ENCODE results near the gene PHYKPL.

The PHYKPL gene

DNA sequence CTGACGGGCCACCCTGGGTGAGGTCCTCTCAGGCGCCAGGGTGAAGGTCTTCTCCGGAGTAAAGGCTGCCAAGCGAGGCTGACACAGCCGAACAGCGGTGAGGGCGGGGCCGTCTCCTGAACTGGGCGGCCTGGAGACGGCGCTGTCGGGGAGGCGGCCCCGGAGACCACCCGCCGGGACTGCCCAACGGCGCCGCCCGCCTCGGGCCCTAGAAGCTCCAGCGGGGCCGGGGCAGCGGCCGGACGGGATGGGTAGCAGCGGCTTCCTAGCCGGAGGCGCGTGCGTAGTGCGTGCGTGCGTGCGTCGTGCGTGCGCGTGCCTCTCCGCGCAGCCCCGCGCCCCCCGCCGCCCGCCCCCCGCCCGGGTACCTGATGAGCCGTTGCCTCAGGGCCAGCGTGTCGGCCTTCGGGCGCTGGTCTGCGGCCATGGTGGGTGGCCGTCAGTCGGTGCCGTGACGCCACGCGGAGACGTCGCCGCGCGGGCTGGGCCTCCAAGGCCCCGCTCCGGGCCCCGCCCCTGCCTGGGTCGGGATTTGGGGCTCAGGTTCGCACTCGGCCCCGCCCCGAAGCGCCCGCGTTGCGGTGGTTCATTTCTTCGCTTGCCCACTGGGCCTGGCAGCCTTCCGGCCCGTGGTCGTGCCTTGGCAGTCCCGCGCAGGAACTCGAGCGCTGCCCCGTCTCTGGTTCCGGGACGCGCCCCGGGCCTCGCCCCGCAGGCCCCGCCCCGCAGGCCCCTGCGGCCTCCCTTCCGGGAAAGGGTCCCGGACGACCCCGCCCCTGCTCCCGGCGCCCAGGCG is at the start of gene PHYKPL:
Gene PHYKPL, minus strand, starts transcription at position 679 of the 796 bp plus-strand sequence. Its CDS starts 252 bp downstream, at position 427.
- ATAC-seq (replicated peaks) (peak; percentile 73 to 79), DNase-seq (peak; percentile 72)
- Mint-ChIP-seq H3K36me3 (peaks cover 31 to 39% of the 10 kb centered on the region in 2 donors), H3K4me3 (peak within 1 kb of the TSS; percentile 92 to 94), H3K27me3 (no peaks in the 10 kb centered on the region), H3K9me3 (peaks cover 0 to under 1% of the 10 kb centered on the region in 2 donors), H3K27ac (peak within 1 kb of the TSS; percentile 93), H3K4me1 (peaks cover 39 to 56% of the 10 kb centered on the region in 2 donors)

GRCh38 chr5:178282391-178282790 is 49.8 kb upstream of the PHYKPL start:
- H3K4me3 Mint-ChIP-seq: no peak overlapping the region
- H3K9me3 Mint-ChIP-seq: peaks cover 10 to 12% of the 10 kb centered on the region in 2 donors
- peaks cover 8 to 13% of the 10 kb centered on the region in 2 donors for H3K4me1 Mint-ChIP-seq
- no peak overlapping the region for H3K27ac Mint-ChIP-seq
- ATAC-seq (replicated peaks) (no peak), DNase-seq (no peak)
- peaks cover 4% of the 10 kb centered on the region in 2 donors for H3K36me3 Mint-ChIP-seq
- peaks cover 30 to 33% of the 10 kb centered on the region in 2 donors for H3K27me3 Mint-ChIP-seq

GRCh38 chr5:178281331-178281730 is 48.7 kb upstream of the PHYKPL start:
- Mint-ChIP-seq H3K27me3 (peaks cover 30 to 33% of the 10 kb centered on the region in 2 donors), H3K4me3 (no peak overlapping the region), H3K4me1 (peaks cover 8 to 13% of the 10 kb centered on the region in 2 donors), H3K36me3 (peaks cover 4% of the 10 kb centered on the region in 2 donors), H3K9me3 (peaks cover 10 to 12% of the 10 kb centered on the region in 2 donors), H3K27ac (no peak overlapping the region)
- ATAC-seq (replicated peaks) (no peak), DNase-seq (no peak)

- H3K9me3 Mint-ChIP-seq: peaks cover 12 to 15% of the 10 kb centered on the region in 2 donors
- no peak overlapping the region for H3K27ac Mint-ChIP-seq
- peaks cover 33 to 34% of the 10 kb centered on the region in 2 donors for H3K27me3 Mint-ChIP-seq
- peaks cover 8 to 13% of the 10 kb centered on the region in 2 donors for H3K4me1 Mint-ChIP-seq
- ATAC-seq (replicated peaks): no peak
- no peak overlapping the region for H3K4me3 Mint-ChIP-seq
- H3K36me3 Mint-ChIP-seq: peaks cover 4% of the 10 kb centered on the region in 2 donors
- DNase-seq: no peak
Observed at GRCh38 chr5:178280631-178281030, 48.0 kb upstream of the PHYKPL start.

GRCh38 chr5:178279723-178280438 is 47.3 kb upstream of the PHYKPL start:
- Mint-ChIP-seq H3K36me3 (peaks cover 4% of the 10 kb centered on the region in 2 donors), H3K4me3 (no peak overlapping the region)
- peak; percentile 81 to 93 for ATAC-seq (replicated peaks)

DNA sequence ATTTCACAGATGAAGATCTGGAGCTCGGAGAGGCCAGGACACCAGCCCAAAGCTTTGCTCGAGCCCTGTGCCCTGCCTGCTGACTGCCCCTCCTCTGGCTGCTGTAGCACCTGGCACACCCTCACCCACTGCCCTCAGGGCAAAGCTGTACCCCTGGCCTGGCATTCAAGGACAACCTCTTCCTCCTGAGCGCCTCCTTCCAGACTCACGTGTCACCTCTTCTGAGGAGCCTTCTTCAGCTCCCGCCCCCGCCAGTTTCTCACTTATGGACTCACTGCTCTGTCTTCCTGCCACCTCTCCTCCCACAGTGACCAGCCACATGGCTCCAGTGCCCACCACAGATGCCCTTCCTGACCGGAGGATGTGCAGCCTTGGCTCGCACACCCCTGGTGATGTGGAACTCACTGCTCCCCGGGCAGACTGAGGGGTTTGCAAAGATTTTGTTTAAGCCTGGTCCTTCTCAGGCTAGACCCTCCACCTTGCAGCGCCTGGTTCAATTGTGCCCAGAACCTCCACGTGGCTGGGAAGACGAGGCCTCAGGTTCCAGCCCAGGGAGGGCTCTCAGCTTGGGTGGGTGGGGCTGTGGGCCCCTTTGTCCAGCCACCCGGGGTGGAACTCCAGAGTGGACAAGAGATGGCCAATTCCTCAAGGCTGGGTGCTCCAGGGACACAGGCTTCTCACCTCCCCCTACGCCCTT is 46.6 kb upstream of the PHYKPL start:
- no peak overlapping the region for H3K27ac Mint-ChIP-seq

More at GRCh38 chr5:178279723-178280438, 47.3 kb upstream of the PHYKPL start:
- peaks cover 8 to 13% of the 10 kb centered on the region in 2 donors for H3K4me1 Mint-ChIP-seq
- peaks cover 12 to 17% of the 10 kb centered on the region in 2 donors for H3K9me3 Mint-ChIP-seq
- DNase-seq: peak; percentile 55
- H3K27ac Mint-ChIP-seq: no peak overlapping the region
- H3K27me3 Mint-ChIP-seq: peaks cover 33 to 35% of the 10 kb centered on the region in 2 donors

GRCh38 chr5:178278358-178279023 is 45.9 kb upstream of the PHYKPL start:
- H3K9me3 Mint-ChIP-seq: peaks cover 5 to 10% of the 10 kb centered on the region in 2 donors
- H3K4me3 Mint-ChIP-seq: no peak overlapping the region
- peaks cover 8 to 13% of the 10 kb centered on the region in 2 donors for H3K4me1 Mint-ChIP-seq
- DNase-seq (no peak), ATAC-seq (replicated peaks) (no peak)
- H3K27me3 Mint-ChIP-seq: peaks cover 33 to 35% of the 10 kb centered on the region in 2 donors
- H3K36me3 Mint-ChIP-seq: peaks cover 0 to 4% of the 10 kb centered on the region in 2 donors
- no peak overlapping the region for H3K27ac Mint-ChIP-seq

More for the DNA sequence above, 46.6 kb upstream of the PHYKPL start:
- H3K9me3 Mint-ChIP-seq: peaks cover 12 to 17% of the 10 kb centered on the region in 2 donors
- peaks cover 8 to 13% of the 10 kb centered on the region in 2 donors for H3K4me1 Mint-ChIP-seq
- ATAC-seq (replicated peaks) (no peak), DNase-seq (no peak)
- no peak overlapping the region for H3K4me3 Mint-ChIP-seq
- peaks cover 33 to 35% of the 10 kb centered on the region in 2 donors for H3K27me3 Mint-ChIP-seq
- peaks cover 4% of the 10 kb centered on the region in 2 donors for H3K36me3 Mint-ChIP-seq

DNA sequence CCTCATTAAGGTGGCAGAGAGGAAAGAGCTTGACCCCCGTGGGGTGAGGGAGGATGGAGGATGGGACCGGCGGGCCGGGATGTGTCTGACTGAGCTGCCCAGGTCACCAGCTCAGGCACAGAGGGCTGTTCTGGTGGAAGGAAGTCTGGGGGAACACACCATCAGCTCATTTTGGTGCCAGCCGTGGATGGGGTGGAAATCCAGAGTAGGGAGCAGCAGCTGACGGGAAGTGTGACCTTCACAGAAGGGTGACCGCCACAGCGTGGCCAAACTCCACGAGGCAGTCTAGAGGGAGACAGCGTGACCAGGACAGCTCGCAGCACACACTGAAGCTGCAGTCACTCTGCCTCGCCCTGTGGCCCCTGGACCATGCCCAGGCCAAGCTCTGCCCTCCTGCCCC is 45.3 kb upstream of the PHYKPL start:
- peaks cover 1 to 5% of the 10 kb centered on the region in 2 donors for H3K9me3 Mint-ChIP-seq
- no peaks in the 10 kb centered on the region for H3K36me3 Mint-ChIP-seq
- H3K4me3 Mint-ChIP-seq: no peak overlapping the region
- no peak overlapping the region for H3K27ac Mint-ChIP-seq
- no peak for ATAC-seq (replicated peaks)
- H3K27me3 Mint-ChIP-seq: peaks cover 33 to 35% of the 10 kb centered on the region in 2 donors
- H3K4me1 Mint-ChIP-seq: peaks cover 8 to 13% of the 10 kb centered on the region in 2 donors
- DNase-seq: no peak

- ATAC-seq (replicated peaks) (no peak), DNase-seq (no peak)
- peaks cover 1 to 5% of the 10 kb centered on the region in 2 donors for H3K9me3 Mint-ChIP-seq
- H3K27ac Mint-ChIP-seq: no peak overlapping the region
- no peak overlapping the region for H3K4me3 Mint-ChIP-seq
- H3K36me3 Mint-ChIP-seq: no peaks in the 10 kb centered on the region
- peaks cover 8 to 13% of the 10 kb centered on the region in 2 donors for H3K4me1 Mint-ChIP-seq
- peaks cover 33 to 35% of the 10 kb centered on the region in 2 donors for H3K27me3 Mint-ChIP-seq
Observed at GRCh38 chr5:178277346-178277745, 44.7 kb upstream of the PHYKPL start.

GRCh38 chr5:178274781-178275537 is 42.4 kb upstream of the PHYKPL start:
- Mint-ChIP-seq H3K27me3 (peaks cover 18 to 28% of the 10 kb centered on the region in 2 donors), H3K4me1 (peaks cover 4 to 6% of the 10 kb centered on the region in 2 donors), H3K4me3 (no peak overlapping the region), H3K27ac (no peak overlapping the region), H3K36me3 (no peaks in the 10 kb centered on the region), H3K9me3 (peaks cover 1 to 5% of the 10 kb centered on the region in 2 donors)
- no peak for DNase-seq
- no peak for ATAC-seq (replicated peaks)

GRCh38 chr5:178273665-178274541 is 41.3 kb upstream of the PHYKPL start:
- Mint-ChIP-seq H3K36me3 (no peaks in the 10 kb centered on the region), H3K4me1 (peaks cover 0 to 4% of the 10 kb centered on the region in 2 donors), H3K4me3 (no peak overlapping the region), H3K9me3 (peaks cover 1 to 10% of the 10 kb centered on the region in 2 donors), H3K27ac (no peak overlapping the region), H3K27me3 (peaks cover 8 to 25% of the 10 kb centered on the region in 2 donors)
- ATAC-seq (replicated peaks) (no peak), DNase-seq (no peak)

DNA sequence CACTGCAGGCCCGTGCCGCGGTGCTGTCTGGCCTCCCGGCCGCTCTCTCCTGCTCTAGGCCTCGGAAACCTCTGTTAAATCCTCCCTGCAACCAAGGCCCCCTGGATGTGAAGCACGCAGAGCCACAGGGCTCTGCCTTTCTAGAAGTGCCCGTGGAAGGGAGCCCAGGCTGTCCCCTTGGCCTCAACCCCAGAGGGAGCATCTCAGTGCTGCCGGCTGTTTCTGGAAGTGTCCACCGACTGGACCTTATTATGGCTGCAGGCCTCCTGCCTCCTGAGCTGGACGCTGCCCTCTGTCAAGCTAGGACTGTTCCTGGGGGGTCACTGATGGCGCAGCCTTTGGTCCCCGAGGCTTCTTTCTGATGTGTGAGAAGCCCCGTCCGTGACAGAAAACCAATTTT is 40.4 kb upstream of the PHYKPL start:
- H3K4me3 Mint-ChIP-seq: no peak overlapping the region
- H3K27me3 Mint-ChIP-seq: peaks cover 0 to 20% of the 10 kb centered on the region in 2 donors
- peaks cover 1 to 10% of the 10 kb centered on the region in 2 donors for H3K9me3 Mint-ChIP-seq
- no peak overlapping the region for H3K27ac Mint-ChIP-seq
- peaks cover 0 to 4% of the 10 kb centered on the region in 2 donors for H3K4me1 Mint-ChIP-seq
- H3K36me3 Mint-ChIP-seq: no peaks in the 10 kb centered on the region
- ATAC-seq (replicated peaks) (no peak), DNase-seq (no peak)
